Astrocyte (in vitro differentiated cells and primary cell): Measurements from ENCODE around the gene CIB2. TPM values are rescaled to one million over a fixed set of nuclear protein-coding genes. Genes with fewer than 3 reads are reported as not detected.

ENCODE experiments used
- DNase-seq: peaks from one replicate; pipeline ENCODE4 v3.0.0-alpha.2; 2010; ENCODE audit warnings: low read depth
- FAIRE-seq: peaks from 2 replicates; lab custom pipeline; 2011; peaks lifted over from hg19 to GRCh38; lab: Jason Lieb, UNC
- H2AFZ ChIP-seq: 2 replicates; pipeline ENCODE4 v1.6.0; 2012; ENCODE audit warnings: low read depth, low read length, inconsistent platforms
- H3K27ac ChIP-seq: 2 replicates; pipeline ENCODE4 v1.5.1; 2011; ENCODE audit warnings: low read depth, low read length, inconsistent platforms
- H3K27me3 ChIP-seq: 2 replicates; pipeline ENCODE4 v1.6.0; 2011; ENCODE audit warnings: low read length, inconsistent platforms; ENCODE audit not compliant: insufficient read depth
- H3K36me3 ChIP-seq: 2 replicates; pipeline ENCODE4 v1.5.1; 2011; ENCODE audit warnings: low read length, inconsistent platforms; ENCODE audit not compliant: insufficient read depth
- H3K4me1 ChIP-seq: 2 replicates; pipeline ENCODE4 v1.5.1; 2011; ENCODE audit warnings: low read length, inconsistent platforms; ENCODE audit not compliant: insufficient read depth
- H3K4me2 ChIP-seq: 2 replicates; pipeline ENCODE4 v1.6.0; 2012; ENCODE audit warnings: low read length, inconsistent platforms
- H3K4me3 ChIP-seq: 2 replicates; pipeline ENCODE4 v1.5.1; 2011; ENCODE audit warnings: low read depth, mild to moderate bottlenecking, low read length, inconsistent platforms; ENCODE audit not compliant: insufficient read depth
- H3K79me2 ChIP-seq: 2 replicates; pipeline ENCODE4 v1.6.0; 2012; ENCODE audit warnings: mild to moderate bottlenecking, low read length, inconsistent platforms; ENCODE audit not compliant: insufficient read depth
- H3K9ac ChIP-seq: 2 replicates; pipeline ENCODE4 v1.6.0; 2012; ENCODE audit warnings: mild to moderate bottlenecking, low read length, inconsistent platforms
- H3K9me3 ChIP-seq: 2 replicates; pipeline ENCODE4 v1.5.1; 2012; ENCODE audit warnings: low read depth, mild to moderate bottlenecking, low read length, inconsistent platforms; ENCODE audit not compliant: insufficient read depth
- H4K20me1 ChIP-seq: 2 replicates; pipeline ENCODE4 v1.6.0; 2012; ENCODE audit warnings: low read length, inconsistent platforms; ENCODE audit not compliant: insufficient read depth
- H3K27ac Mint-ChIP-seq: one replicate; pipeline ENCODE4 v1.8.0; 2021; ENCODE audit warnings: mild to moderate bottlenecking, mixed read lengths; ENCODE audit not compliant: unreplicated experiment
- H3K27me3 Mint-ChIP-seq: one replicate; pipeline ENCODE4 v1.8.0; 2021; ENCODE audit warnings: low read depth, mixed read lengths; ENCODE audit not compliant: unreplicated experiment
- H3K36me3 Mint-ChIP-seq: one replicate; pipeline ENCODE4 v1.8.0; 2021; ENCODE audit warnings: low read depth, mixed read lengths; ENCODE audit not compliant: unreplicated experiment
- H3K4me1 Mint-ChIP-seq: one replicate; pipeline ENCODE4 v1.8.0; 2021; ENCODE audit warnings: low read depth, mixed read lengths; ENCODE audit not compliant: unreplicated experiment
- H3K4me3 Mint-ChIP-seq: one replicate; pipeline ENCODE4 v1.8.0; 2021; ENCODE audit warnings: mild to moderate bottlenecking, moderate library complexity, mixed read lengths; ENCODE audit not compliant: unreplicated experiment
- H3K9me3 Mint-ChIP-seq: one replicate; pipeline ENCODE4 v1.8.0; 2021; ENCODE audit warnings: mild to moderate bottlenecking, mixed read lengths; ENCODE audit not compliant: unreplicated experiment
- CTCF ChIP-seq: IDR thresholded peaks from 2 replicates; pipeline ENCODE4 v1.5.1; 2011; ENCODE audit warnings: low read depth, mild to moderate bottlenecking, inconsistent platforms, low read length, moderate library complexity; ENCODE audit not compliant: insufficient read depth
- EZH2 ChIP-seq: IDR thresholded peaks from 2 replicates; pipeline ENCODE4 v1.6.1; 2012; ENCODE audit warnings: mild to moderate bottlenecking, low read length, inconsistent platforms; ENCODE audit not compliant: insufficient read depth
- total RNA-seq: library from RNA; stranded (reverse); gene quantifications from 2 replicates; pipeline ENCODE4 v1.2.1, GENCODE V29; 2021

The CIB2 gene
- total RNA-seq, 1 donor from 2014 or later = 7.4 TPM

- Mint-ChIP-seq H3K4me3 (no peak overlapping the region), H3K27me3 (peaks cover 7% of the 10 kb centered on the region), H3K9me3 (no peaks in the 10 kb centered on the region), H3K4me1 (no peaks in the 10 kb centered on the region), H3K36me3 (peaks cover 15% of the 10 kb centered on the region), H3K27ac (no peak overlapping the region)
- Histone ChIP-seq H3K4me2 (no peak overlapping the region), H3K4me1 (no peaks in the 10 kb centered on the region), H3K9me3 (no peaks in the 10 kb centered on the region), H3K9ac (no peak overlapping the region), H3K79me2 (no peaks in the 10 kb centered on the region), H3K36me3 (peaks cover 10% of the 10 kb centered on the region), H4K20me1 (no peaks in the 10 kb centered on the region), H2AFZ (no peak overlapping the region), H3K27me3 (no peaks in the 10 kb centered on the region), H3K4me3 (no peak overlapping the region), H3K27ac (no peak overlapping the region)
- DNase-seq = no peak
- TF ChIP-seq CTCF = no peak
- no peak for TF ChIP-seq EZH2
- FAIRE-seq = no peak
Measured at GRCh38 chr15:78175330-78175729, 44.1 kb upstream of the CIB2 start.

- Histone ChIP-seq H4K20me1 (no peaks in the 10 kb centered on the region), H3K79me2 (no peaks in the 10 kb centered on the region), H3K9me3 (no peaks in the 10 kb centered on the region), H3K27ac (no peak overlapping the region), H3K36me3 (peaks cover 10% of the 10 kb centered on the region), H3K9ac (no peak overlapping the region), H3K27me3 (no peaks in the 10 kb centered on the region), H3K4me1 (no peaks in the 10 kb centered on the region), H3K4me2 (no peak overlapping the region), H2AFZ (no peak overlapping the region), H3K4me3 (no peak overlapping the region)
- H3K4me3 Mint-ChIP-seq = no peak overlapping the region
- no peaks in the 10 kb centered on the region for H3K4me1 Mint-ChIP-seq
- TF ChIP-seq EZH2 = no peak
- TF ChIP-seq CTCF = no peak
- no peak overlapping the region for H3K27ac Mint-ChIP-seq
- H3K36me3 Mint-ChIP-seq = peaks cover 15% of the 10 kb centered on the region
- FAIRE-seq (no peak), DNase-seq (no peak)
- H3K9me3 Mint-ChIP-seq = no peaks in the 10 kb centered on the region
- peaks cover 2% of the 10 kb centered on the region for H3K27me3 Mint-ChIP-seq
Measured at GRCh38 chr15:78174401-78174800, 43.2 kb upstream of the CIB2 start.

- no peak overlapping the region for H3K4me3 Mint-ChIP-seq
Measured at GRCh38 chr15:78171864-78172472, 40.7 kb upstream of the CIB2 start.

More at GRCh38 chr15:78171864-78172472, 40.7 kb upstream of the CIB2 start:
- Histone ChIP-seq H4K20me1 (no peaks in the 10 kb centered on the region), H3K27me3 (no peaks in the 10 kb centered on the region), H3K4me1 (no peaks in the 10 kb centered on the region), H3K4me2 (no peak overlapping the region), H3K27ac (no peak overlapping the region), H3K9me3 (no peaks in the 10 kb centered on the region), H3K9ac (no peak overlapping the region), H3K36me3 (peaks cover 14% of the 10 kb centered on the region), H3K4me3 (no peak overlapping the region), H2AFZ (no peak overlapping the region), H3K79me2 (no peaks in the 10 kb centered on the region)
- TF ChIP-seq EZH2 (no peak), CTCF (no peak)
- Mint-ChIP-seq H3K27me3 (no peaks in the 10 kb centered on the region), H3K9me3 (no peaks in the 10 kb centered on the region), H3K36me3 (peaks cover 15% of the 10 kb centered on the region), H3K4me1 (no peaks in the 10 kb centered on the region), H3K27ac (no peak overlapping the region)
- no peak for DNase-seq
- no peak for FAIRE-seq
